Activated T-helper 17 cell treated with anti-CD3 and anti-CD28 coated beads, Interleukin-2, amount 50 U/mL, for 72 hours (primary cell): Measurements from ENCODE around the gene SIRPB2. TPM values are rescaled to one million over a fixed set of nuclear protein-coding genes. Genes with fewer than 3 reads are reported as not detected.

Source experiments
- ATAC-seq: fragments of 150-1000 bp; cut with Tn5 transposase; replicated peaks from 2 replicates; pipeline ENCODE4 v1.10.0; 2021; ENCODE audit warnings: mild to moderate bottlenecking, moderate library complexity
- H3K27ac Mint-ChIP-seq: one replicate; pipeline ENCODE4 v1.8.0; 2022; ENCODE audit warnings: mixed read lengths
- H3K27me3 Mint-ChIP-seq: one replicate; pipeline ENCODE4 v1.8.0; 2022; ENCODE audit warnings: mixed read lengths
- H3K36me3 Mint-ChIP-seq: one replicate; pipeline ENCODE4 v1.8.0; 2022; ENCODE audit warnings: low read depth, mild to moderate bottlenecking, mixed read lengths
- H3K4me1 Mint-ChIP-seq: one replicate; pipeline ENCODE4 v1.8.0; 2022; ENCODE audit warnings: mixed read lengths
- H3K4me3 Mint-ChIP-seq: one replicate; pipeline ENCODE4 v1.8.0; 2022; ENCODE audit warnings: mild to moderate bottlenecking, mixed read lengths
- H3K9me3 Mint-ChIP-seq: one replicate; pipeline ENCODE4 v1.8.0; 2022; ENCODE audit warnings: mixed read lengths
- total RNA-seq, 2 donors: library from RNA; stranded (reverse); gene quantifications; one replicate each; pipeline ENCODE4 v1.2.3, GENCODE V29; 2022

Gene SIRPB2
- total RNA-seq, 2 donors from 2014 or later, result not detected

DNA sequence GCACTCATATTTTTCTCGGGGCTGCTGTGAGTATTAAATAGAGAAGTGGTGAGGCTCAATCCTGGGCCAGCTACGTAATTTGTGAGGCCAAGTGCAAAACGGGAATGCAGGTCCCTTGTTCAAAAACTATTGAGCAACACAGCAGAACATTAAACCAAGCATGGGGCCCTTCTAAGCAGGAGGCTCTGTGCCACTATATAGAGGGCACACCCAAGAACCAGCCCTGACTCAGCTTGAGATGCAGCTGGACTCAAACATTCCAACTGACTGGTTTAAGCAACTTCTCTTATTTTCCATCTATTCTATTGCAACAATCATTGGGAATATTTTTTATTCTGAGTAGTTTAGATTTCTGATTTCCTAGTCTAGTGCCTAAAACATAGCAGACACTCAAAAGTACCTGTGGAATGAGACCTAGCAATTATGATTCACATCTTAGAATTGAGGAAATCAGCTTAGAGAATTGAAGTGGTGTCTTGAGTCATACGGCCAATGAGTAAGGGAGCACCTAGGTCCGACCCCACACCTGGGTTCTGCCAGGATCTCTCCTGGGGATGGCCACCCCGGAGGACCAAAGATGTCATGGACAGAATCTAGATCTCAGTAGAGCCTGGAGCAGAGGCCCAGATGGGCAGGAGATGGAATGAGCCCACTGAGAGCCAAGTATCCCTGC lies 1.3 kb downstream of the SIRPB2 start:
- no peak overlapping the region for H3K4me3 Mint-ChIP-seq
- H3K36me3 Mint-ChIP-seq, result no peaks in the 10 kb centered on the region
- no peak overlapping the region for H3K27ac Mint-ChIP-seq
- peaks cover 25% of the 10 kb centered on the region for H3K27me3 Mint-ChIP-seq
- ATAC-seq, result no peak
- H3K9me3 Mint-ChIP-seq, result no peaks in the 10 kb centered on the region
- no peaks in the 10 kb centered on the region for H3K4me1 Mint-ChIP-seq

- H3K4me3 Mint-ChIP-seq, result no peak overlapping the region
- H3K4me1 Mint-ChIP-seq, result no peaks in the 10 kb centered on the region
- no peaks in the 10 kb centered on the region for H3K9me3 Mint-ChIP-seq
- H3K27ac Mint-ChIP-seq, result no peak overlapping the region
- H3K36me3 Mint-ChIP-seq, result no peaks in the 10 kb centered on the region
- peaks cover 29% of the 10 kb centered on the region for H3K27me3 Mint-ChIP-seq
- no peak for ATAC-seq
Measured at GRCh38 chr20:1489325-1489724, 1.9 kb downstream of the SIRPB2 start.

DNA sequence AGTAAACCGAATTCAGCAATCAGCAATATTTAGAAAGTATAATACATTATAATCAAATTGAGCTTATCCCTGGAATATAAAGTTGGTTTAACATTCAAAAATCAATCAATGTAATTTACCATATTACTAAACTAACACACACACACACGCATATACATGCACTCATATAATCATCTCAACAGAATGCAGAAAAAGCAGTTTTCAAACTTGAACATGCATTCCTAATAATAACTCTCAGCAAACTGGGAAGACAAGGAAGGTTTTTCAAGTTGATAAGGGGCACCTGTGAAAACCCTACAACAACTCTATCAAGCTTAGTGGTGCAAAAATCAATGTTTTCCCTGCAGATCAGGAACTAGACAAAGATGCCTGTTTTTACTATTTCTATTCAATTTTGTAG lies 4.7 kb downstream of the SIRPB2 start:
- H3K27ac Mint-ChIP-seq, result no peak overlapping the region
- H3K9me3 Mint-ChIP-seq, result no peaks in the 10 kb centered on the region
- no peak for ATAC-seq
- H3K4me1 Mint-ChIP-seq, result no peaks in the 10 kb centered on the region
- no peak overlapping the region for H3K4me3 Mint-ChIP-seq
- H3K36me3 Mint-ChIP-seq, result no peaks in the 10 kb centered on the region
- peaks cover 44% of the 10 kb centered on the region for H3K27me3 Mint-ChIP-seq

DNA sequence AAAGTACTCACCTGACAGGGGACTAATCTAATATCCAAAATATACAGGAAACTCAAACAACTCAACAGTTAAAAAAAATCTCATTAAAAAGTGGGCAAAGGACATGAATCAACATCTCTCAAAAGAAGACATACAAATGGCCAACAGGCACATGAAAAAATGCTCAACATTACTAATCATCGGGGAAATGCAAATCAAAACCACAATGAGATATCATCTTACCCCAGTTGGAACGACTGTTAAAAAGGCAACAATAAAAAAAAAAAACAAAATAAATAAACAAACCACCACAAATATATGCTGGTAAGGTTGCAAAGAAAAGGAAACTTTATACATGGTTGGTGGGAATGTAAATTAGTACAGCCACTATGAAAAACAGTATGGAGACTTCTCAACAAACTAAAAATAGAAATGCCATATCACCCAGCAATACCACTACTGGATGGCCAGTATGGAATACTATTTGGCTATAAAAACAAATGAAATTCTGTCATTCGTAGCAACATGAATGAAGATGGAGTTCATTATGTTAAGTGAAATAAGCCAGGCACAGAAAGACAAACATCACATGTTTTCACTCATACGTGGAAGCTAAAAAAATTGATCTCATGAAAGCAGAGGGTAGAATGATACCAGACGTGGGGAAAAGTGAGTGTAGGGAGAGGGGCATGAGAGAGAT lies 6.6 kb downstream of the SIRPB2 start:
- H3K27ac Mint-ChIP-seq, result no peak overlapping the region
- H3K4me3 Mint-ChIP-seq, result no peak overlapping the region
- no peaks in the 10 kb centered on the region for H3K4me1 Mint-ChIP-seq
- peaks cover 45% of the 10 kb centered on the region for H3K27me3 Mint-ChIP-seq
- H3K9me3 Mint-ChIP-seq, result no peaks in the 10 kb centered on the region
- H3K36me3 Mint-ChIP-seq, result no peaks in the 10 kb centered on the region
- no peak for ATAC-seq

- no peak for ATAC-seq
- no peak overlapping the region for H3K4me3 Mint-ChIP-seq
- H3K36me3 Mint-ChIP-seq, result no peaks in the 10 kb centered on the region
- no peaks in the 10 kb centered on the region for H3K4me1 Mint-ChIP-seq
- H3K27me3 Mint-ChIP-seq, result peaks cover 34% of the 10 kb centered on the region
- no peak overlapping the region for H3K27ac Mint-ChIP-seq
- H3K9me3 Mint-ChIP-seq, result no peaks in the 10 kb centered on the region
Measured at GRCh38 chr20:1479831-1480595, 11.2 kb downstream of the SIRPB2 start.

- no peaks in the 10 kb centered on the region for H3K9me3 Mint-ChIP-seq
- H3K4me3 Mint-ChIP-seq, result no peak overlapping the region
- no peak overlapping the region for H3K27ac Mint-ChIP-seq
- H3K27me3 Mint-ChIP-seq, result peaks cover 21% of the 10 kb centered on the region
- no peaks in the 10 kb centered on the region for H3K4me1 Mint-ChIP-seq
- ATAC-seq, result peak; percentile 14
- no peaks in the 10 kb centered on the region for H3K36me3 Mint-ChIP-seq
Measured at GRCh38 chr20:1478566-1478965, 12.7 kb downstream of the SIRPB2 start.

DNA sequence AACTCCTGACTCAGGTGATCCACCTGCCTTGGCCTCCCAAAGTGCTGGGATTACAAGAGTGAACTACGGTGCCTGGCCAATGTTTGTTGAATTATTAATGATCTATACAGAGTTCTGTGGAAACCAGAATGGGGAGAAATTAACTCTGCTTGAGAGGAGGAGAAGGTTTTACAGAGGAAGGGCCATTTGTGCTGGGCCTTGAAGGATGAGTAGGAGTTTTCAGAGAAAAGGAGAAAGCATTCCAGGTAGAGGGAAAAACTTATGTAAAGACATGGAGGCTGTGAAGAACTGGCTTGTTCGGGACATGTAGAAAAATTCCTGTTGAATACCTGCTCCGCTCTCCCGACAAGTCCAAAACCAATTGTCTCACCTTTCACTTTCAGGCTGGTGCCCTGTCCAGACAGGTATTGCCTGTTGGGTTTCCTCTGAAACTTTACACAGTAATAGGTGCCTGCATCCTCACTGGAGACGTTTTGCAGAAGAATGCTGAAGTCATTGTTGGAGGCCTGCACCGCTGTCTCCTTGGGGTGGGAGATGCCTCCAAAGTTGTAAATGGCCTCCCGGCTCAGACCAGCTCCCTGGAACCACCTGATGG lies 13.2 kb downstream of the SIRPB2 start:
- Mint-ChIP-seq H3K27me3 (peaks cover 23% of the 10 kb centered on the region), H3K9me3 (no peaks in the 10 kb centered on the region), H3K36me3 (no peaks in the 10 kb centered on the region), H3K27ac (no peak overlapping the region), H3K4me3 (no peak overlapping the region), H3K4me1 (no peaks in the 10 kb centered on the region)
- ATAC-seq, result no peak

DNA sequence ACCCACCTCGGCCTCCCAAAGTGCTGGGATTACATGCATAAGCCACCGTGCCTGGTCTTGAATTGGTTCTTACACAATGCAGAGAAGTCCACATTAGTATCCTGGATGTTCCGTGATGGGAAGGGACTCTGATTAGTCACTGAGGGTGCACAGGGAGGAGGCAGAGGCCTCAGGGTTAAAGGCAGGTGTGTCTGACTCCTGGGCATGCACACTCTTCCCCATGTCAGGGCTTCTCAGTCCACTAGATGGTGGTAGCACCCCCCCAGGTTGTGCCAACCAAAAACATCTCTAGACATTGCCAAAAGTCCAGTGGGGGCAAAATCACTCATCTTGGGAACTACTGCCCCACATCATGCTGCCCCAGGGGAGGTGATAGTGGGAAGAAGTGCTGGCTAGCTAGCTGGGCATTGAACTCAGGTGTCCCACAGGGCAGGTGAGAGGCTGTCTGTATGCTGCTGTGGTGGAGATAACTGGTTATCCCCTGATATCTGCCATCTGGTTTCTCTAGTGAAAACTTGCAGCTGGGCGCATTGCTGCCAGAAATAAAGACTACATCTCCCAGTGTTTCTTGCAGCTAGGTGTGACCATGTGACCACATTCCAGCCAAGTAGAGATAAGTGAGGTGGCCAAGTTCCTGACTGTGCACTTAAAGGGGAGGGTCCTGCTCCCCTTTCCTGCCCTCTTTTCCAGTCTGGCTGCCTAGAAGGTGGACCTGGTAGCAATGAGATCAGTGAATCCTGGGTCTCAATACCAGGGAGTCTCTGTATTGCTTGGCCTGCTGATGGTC lies 16.2 kb downstream of the SIRPB2 start:
- ATAC-seq, result no peak
- H3K27me3 Mint-ChIP-seq, result peaks cover 15% of the 10 kb centered on the region
- H3K36me3 Mint-ChIP-seq, result no peaks in the 10 kb centered on the region

GRCh38 chr20:1474325-1474724 lies 16.9 kb downstream of the SIRPB2 start:
- no peaks in the 10 kb centered on the region for H3K36me3 Mint-ChIP-seq
- H3K27me3 Mint-ChIP-seq, result peaks cover 15% of the 10 kb centered on the region
- H3K4me3 Mint-ChIP-seq, result no peak overlapping the region
- H3K27ac Mint-ChIP-seq, result no peak overlapping the region
- H3K4me1 Mint-ChIP-seq, result no peaks in the 10 kb centered on the region
- no peak for ATAC-seq
- H3K9me3 Mint-ChIP-seq, result no peaks in the 10 kb centered on the region

More for the DNA sequence above, 16.2 kb downstream of the SIRPB2 start:
- H3K9me3 Mint-ChIP-seq, result no peaks in the 10 kb centered on the region
- no peak overlapping the region for H3K27ac Mint-ChIP-seq
- H3K4me3 Mint-ChIP-seq, result no peak overlapping the region
- H3K4me1 Mint-ChIP-seq, result no peaks in the 10 kb centered on the region

DNA sequence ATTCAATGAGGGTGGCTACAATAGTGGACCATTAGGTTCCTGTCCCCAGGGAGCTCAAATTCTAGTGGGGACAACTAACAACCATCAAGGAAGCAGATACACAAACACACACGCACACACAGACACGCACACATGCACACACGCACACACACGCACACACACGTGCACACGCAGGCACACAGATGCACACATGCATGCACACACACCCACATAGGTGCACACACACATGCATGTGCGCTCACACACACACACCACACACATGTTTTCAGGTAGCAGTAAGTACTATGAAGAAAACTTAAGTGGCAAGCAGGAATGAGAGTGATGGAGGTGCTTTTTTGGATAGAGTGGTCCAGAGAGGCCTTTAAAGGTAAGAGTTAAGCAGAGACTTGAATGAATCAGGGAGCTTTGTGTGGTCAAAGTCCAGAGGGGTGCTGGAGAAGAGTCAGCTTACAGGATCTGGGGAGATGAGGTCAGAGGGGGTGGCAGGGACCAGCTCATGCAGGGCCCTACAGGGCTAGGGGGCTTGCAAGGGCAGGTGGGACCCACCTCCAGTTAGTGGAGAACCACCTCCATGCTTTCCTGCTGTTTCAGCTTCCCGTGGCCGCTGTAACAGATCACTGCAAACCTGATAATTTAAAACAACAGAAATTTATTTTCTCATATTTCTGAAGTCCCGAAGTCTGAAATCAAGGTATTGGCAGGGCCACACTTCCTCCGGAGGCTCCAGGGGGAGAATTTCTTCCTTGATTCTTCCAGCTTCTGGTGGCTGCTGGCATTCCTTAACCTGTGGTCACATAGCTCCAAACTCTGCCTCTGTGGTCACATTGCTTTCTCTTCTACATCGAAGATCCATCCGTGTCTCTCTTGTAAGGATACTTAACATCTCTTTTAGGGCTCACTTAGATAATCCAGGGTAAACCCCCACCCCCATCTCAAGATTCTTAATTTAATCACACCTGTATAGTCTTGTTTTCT lies 17.7 kb downstream of the SIRPB2 start:
- Mint-ChIP-seq H3K4me1 (no peaks in the 10 kb centered on the region), H3K36me3 (no peaks in the 10 kb centered on the region), H3K27me3 (peaks cover 13% of the 10 kb centered on the region), H3K9me3 (no peaks in the 10 kb centered on the region), H3K4me3 (no peak overlapping the region), H3K27ac (no peak overlapping the region)
- no peak for ATAC-seq

DNA sequence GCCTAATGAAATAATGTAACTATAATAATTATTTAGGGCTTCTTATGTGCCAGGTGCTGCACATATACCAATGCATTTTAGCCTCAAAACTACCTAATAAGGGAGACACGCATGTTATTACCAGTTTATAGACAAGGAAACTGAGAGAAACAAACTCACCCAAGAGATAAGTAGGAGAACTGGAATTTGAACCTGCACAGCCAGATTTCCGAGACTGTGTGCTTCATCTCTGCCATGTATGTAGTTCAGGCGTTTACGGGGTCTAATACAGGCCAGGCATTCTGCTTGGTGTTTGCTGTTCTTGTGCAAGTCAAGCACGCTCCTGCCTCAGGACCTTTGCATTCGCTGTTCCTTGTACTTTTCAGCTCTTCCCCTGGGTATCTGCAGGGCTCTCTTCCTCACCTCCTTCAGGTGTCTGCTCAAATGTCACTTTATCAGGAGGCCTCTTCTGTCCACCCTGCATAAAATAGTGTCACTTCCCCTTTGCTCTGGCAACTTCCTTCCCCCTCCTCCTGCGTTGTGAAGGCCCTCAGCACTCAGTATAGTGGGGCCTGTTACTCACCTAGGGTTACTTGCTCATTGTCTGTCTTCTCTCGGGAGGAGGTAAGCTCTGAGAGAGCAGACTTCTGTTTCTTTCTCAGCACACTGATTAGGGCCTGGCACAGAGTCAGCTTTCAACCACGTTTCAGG lies 18.5 kb downstream of the SIRPB2 start:
- no peaks in the 10 kb centered on the region for H3K9me3 Mint-ChIP-seq
- ATAC-seq, result no peak
- H3K36me3 Mint-ChIP-seq, result no peaks in the 10 kb centered on the region
- no peak overlapping the region for H3K4me3 Mint-ChIP-seq
- peaks cover 7% of the 10 kb centered on the region for H3K27me3 Mint-ChIP-seq
- no peak overlapping the region for H3K27ac Mint-ChIP-seq
- H3K4me1 Mint-ChIP-seq, result peaks cover 6% of the 10 kb centered on the region

GRCh38 chr20:1471242-1471641 lies 20.0 kb downstream of the SIRPB2 start:
- Mint-ChIP-seq H3K27me3 (peaks cover 6% of the 10 kb centered on the region), H3K4me1 (peaks cover 11% of the 10 kb centered on the region), H3K9me3 (no peaks in the 10 kb centered on the region), H3K27ac (no peak overlapping the region), H3K4me3 (no peak overlapping the region), H3K36me3 (no peaks in the 10 kb centered on the region)
- ATAC-seq, result no peak
